GM21723 (cell line): ENCODE measurements around the gene MOSMO.
"Not testable (repeated sequence)": the region's sequence is repeated elsewhere in the genome, so short reads cannot be mapped to it uniquely, and the experiment has no call there.

ENCODE experiments used
- ATAC-seq: cut with Tn5 transposase; IDR thresholded peaks from one replicate; pipeline ENCODE4 v1.9.1; 2021; ENCODE audit warnings: mild to moderate bottlenecking, moderate library complexity; ENCODE audit not compliant: unreplicated experiment

The MOSMO gene

DNA sequence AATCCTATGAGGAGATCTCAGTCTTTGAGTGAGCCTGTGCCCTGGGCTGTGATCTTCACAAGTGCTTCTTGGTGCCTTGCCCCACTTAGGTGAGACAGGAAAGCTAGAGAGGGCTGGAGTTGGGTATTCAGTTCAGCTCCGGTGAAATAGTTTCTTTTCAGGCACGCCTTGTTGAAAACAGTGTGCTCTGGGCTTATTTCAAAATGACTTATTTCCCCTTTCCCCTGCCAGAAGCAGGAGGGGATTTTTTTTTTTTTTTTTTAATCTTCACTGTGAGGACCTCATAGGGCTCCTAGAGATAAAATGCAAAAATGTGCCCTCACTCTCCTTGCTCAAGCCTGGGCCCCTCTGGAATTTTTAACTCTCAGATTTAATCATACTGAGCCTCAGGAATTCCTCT lies 27.2 kb downstream of the MOSMO start:
- ATAC-seq, result no peak

DNA sequence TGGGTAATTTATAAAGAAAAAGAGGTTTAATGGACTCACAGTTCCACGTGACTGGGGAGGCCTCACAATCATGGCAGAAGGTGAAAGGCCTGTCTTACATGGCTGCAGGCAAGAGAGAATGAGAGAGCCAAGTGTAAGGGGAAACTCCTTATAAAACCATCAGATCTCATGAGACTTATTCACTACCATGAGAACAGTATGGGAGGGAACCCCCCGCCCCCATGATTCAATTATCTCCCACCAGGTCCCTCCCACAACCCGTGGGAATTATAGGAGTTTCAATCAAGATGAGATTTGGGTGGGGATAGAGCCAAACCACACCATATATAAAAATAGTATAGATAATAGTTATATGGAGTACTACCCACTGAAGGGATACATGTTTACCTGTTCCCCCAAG lies 36.0 kb downstream of the MOSMO start:
- ATAC-seq, result not testable (repeated sequence)

DNA sequence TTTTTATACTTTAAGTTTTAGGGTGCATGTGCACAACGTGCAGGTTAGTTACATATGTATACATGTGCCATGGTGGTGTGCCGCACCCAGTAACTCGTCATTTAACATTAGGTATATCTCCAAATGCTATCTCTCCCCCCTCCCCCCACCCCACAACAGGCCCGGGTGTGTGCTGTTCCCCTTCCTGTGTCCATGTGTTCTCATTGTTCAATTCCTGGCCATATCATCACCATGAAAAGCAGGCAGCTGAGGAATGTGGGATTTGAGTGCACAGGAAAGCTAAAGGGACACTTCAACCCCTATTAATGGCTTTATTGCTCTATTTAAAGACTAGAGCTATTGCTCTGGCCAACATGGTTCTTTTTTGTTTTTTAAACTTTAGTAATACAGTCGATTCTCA lies 38.0 kb downstream of the MOSMO start:
- ATAC-seq, result not testable (repeated sequence)

DNA sequence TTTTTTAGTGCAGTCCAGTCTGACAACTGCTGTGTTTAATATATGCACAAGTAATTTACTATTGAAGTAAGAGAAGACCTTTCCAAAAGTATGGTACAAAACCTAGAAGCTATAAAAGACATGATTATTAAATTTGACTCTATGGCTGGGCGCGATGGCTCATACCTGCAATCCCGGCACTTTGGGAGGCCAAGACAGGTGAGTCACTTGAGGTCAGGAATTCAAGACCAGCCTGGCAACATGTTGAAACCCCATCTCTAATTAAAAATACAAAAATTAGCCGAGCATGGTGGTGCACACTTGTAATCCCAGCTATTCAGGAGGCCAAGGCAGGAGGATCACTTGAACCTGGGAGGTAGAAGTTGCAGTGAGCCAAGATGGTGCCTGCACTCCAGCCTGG lies 43.1 kb downstream of the MOSMO start:
- ATAC-seq, result no peak

DNA sequence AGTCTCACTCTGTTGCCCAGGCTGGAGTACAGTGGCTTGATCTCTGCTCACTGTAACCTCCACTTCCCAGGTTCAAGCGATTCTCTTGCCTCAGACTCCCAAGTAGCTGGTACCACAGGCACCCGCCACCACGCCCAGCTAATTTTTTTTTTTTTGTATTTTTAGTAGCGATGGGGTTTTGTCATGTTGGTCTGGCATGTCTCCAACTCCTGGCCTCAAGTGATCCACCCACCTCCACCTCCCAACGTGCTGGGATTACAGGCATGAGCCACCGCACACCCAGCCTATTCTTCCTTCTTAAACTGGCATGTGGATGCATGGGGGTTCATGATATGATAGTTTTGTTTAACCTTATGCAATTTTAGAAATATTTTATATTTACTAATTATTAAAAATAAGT lies 45.1 kb downstream of the MOSMO start:
- no peak for ATAC-seq

DNA sequence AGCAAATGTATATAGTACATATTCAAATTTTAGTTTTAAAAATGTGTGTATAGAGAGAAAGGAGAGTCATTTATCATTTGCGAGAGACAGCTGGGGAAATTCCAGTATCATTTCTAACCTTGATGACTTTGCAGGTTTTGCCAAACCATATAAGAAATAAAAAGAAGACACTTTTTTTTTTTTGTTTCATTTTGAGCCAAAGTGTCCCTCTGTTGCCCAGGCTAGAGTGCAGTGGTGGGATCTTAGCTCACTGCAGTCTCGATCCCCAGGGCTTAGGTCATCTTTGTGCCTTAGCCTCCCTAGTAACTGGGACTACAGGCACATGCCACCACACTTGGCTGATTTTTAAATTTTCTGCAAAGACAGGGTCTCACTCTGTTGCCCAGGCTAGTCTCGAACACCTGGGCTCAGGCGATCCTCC lies 46.0 kb downstream of the MOSMO start:
- no peak for ATAC-seq

DNA sequence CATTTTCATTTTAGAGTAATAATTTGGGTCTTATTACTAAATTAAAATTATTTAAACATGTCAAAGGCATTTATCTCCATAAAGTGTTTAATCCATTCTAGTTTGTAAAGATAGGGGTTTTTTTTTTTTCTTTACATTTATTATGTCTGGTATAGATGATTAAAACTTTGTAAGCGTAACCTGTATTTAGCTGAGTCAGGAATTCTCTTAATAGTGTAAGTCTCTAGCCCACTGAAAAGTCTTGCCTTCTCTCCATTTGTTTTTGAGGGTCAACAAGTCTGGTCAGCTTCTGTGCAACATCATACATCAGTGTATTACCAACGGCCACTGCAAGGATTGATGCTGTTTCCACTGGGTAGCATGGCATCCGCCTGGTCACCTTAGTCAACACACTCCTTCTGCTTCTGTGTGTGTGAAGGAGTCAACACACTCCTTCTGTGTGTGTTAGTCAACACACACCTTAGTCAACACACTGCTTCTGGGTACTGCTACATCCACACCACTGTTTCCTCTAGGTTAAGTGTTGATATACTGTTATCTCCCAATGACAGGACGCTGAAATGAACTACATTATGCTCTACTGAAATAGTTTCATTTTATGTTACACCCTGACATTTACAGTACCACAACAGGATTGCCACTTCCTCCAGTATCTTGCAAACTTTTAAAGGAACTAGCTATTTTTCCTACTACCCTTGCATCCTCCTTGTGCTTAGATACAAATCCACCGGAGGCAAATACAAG lies 47.1 kb downstream of the MOSMO start:
- no peak for ATAC-seq

DNA sequence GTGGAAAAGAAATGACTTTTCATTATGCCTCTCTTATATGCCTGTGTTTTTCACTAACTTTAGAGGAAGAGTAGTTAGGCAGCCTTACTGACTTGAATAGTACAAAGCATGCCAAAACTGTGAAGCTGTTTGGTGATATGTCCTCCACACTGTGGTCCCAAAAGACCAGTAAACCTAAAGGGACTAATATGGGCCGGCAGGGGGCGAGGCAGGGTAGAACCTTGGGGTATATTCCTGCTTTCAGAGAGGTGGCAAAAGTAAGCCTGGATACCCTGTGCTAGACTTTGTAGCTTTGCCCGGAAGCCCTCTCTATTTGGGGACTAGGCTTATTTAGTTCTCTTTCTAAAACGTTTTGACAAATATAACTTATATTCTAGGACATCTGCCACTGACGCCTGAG lies 48.0 kb downstream of the MOSMO start:
- ATAC-seq, result no peak

DNA sequence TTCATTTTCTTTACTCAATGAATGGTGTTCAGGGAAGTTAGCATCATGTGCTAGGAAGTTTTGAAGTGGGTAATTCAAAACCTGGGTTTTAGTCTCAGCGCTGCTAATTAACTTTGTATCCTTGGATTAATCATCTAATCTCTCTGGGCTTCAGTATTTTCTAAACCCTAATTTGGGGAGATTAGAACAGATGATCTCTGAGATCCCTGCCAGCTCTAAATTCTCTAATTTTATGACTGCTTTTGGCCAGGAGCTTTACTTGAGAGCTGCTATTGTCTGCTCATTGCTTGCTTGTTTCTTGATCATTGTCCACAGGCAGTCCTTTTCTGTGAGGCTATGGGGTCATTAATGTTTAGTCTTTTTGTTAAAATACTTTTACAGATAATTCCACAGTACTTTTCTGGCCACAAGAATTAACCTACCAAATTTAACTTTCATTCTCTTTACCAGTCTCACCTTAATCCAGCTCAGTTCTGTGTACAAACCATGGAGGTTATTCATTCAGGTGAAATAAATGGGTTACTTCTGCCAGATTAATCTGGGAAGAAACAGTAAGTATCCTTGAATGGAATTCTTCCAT lies 56.1 kb downstream of the MOSMO start:
- no peak for ATAC-seq

DNA sequence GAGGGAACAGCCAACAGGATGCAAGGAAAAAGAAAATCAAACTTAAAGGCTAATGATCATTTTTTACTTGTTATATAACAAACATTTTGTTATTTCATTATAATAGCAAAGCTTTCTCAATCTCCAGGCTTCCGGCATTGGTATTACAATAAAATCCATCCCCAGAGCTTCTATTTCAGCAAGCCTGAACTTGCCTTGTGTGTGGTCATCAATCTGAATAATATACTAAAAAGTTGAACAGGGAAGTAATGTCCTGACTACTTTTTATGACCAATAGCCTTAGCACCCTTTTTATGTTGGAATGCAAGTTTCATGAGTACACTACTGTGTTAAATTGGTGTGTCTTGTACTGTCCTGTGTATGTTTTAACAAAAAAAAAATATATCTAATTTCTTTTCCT lies 57.3 kb downstream of the MOSMO start:
- ATAC-seq, result no peak

DNA sequence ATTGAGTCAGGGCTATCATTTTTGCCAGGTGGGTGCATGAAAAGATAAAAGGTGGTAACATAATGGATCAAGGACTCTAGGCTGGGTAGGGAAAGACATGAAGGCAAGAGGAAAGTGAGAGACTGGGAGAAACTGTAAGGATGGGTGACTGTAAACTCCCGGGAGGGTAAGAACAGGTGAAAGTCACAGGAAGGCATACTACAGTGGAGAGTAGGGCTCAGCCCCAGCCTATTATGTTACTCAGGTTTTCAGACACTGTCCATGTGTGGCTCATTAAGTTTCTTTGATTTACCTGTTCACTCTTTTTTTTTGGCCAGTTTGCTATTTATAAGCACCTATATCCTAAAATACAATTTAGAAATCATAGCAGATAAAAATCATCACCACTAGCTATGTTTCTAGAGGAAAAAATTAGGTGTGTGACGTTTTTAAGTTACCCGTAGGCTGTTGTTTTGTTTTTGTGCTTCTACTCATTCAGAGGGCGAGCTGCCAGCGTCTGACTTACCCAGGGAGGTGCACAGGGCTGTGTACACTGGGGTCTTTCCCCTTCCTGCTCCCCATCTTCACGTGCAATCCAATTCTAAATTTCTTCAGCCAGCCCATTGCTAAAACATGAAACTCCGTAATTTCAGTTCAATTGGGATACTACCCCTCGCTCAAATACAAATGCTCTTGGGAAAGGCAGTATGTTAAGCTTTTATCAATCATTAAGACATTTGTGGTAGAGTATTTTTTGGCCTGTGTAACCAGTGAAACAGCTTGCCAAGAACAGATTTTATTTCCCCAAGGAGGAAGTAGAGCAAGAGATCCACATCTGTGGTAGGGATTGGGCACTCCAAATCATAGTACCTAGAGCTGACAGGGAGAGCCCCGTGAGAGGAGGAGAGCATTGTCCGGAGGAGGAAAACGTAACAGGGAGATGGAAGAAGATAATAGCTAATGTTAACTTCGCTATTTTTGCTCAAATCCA lies 62.7 kb downstream of the MOSMO start:
- no peak for ATAC-seq

DNA sequence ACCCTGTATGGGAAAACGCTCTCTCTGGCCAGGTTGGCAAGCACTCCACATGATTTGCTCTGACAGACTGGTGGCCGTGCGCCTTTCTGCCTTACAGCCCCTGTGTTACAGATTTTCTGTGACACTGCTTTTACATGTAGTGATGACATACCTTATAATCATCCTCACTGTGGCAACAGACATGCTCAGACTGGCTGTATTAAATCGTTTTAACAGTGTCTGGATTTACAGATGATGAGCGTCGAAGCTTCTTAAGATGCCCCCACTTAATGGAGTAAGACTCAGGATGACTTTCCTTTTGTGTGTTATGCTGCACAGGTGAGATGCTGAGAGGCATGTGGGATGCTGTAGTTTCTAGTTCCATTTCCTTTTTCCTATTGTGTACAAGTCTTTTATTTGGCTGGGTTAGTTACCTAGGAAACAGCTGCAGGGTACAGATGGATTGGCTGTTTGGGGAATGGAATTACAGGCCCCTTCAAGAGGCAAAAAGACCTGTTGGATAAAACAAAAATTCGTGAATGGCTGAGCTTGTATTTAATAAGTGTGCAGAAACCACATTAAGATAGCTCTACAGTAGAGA lies 63.5 kb downstream of the MOSMO start:
- ATAC-seq, result no peak

DNA sequence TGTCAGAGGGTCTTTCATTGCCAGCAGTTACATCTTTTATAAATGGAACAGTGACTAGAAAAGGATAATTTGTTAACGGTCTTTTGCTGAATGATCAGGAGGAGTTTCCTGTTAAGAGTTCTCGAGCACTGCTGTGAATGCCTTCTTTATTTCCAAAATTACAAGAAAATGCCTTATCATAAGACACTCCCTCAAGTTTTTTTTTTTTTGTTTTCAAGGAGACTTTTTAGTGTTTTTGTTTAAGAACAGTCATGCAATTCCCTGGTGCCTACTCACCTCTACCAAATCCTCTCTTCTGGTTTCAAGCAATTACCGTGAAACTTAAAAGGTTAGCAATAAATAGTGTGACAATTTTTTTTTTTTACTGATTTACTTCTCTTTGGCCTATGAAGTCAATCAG lies 65.4 kb downstream of the MOSMO start:
- ATAC-seq, result no peak

DNA sequence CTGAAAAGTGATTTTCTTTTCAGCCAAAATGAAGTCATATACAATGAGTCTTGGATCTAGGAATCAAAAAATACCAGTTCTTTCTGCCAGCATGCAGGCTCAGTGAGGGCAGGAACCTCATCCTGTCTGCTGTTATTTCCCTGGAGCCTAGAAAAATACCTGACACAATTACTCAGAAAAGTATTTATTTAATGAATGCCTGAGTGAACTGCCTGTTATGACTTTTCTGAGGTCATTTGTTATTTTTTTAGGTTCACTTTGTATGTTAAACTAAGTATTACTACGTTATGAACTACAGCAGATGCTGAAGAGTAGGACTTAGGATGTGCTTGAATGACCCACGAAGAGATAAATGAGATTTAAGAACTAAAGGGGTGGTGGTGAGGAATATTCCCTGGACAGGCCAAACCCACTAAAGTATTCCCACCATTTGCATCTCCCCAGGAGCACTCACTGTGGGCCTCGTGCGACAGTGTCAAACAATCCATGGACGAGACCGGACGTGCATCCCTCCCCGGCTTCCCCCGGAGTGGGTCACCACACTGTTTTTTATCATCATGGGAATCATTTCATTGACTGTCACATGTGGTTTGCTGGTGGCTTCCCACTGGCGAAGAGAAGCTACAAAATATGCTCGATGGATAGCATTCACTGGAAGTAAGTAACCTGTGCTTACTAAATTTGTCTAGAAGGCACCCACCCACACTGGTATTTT lies 67.3 kb downstream of the MOSMO start:
- ATAC-seq, result no peak

DNA sequence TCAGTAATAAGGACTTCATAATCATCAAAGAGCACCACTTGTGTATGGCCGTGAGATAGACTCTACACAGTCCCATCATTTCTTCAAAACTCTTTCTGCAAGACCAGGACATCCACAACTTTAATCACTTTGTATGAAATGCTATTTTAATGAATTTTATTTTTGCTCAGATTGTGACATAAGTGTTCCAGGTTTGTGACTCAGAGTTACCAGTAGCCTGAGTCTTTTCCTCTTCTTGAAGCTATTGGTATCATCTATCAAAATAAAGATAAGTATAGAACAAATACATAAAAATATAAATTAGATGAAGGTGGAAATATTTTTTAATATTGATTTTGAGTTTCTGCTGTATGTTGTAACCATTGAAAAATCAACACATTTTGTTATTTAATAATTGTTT lies 67.9 kb downstream of the MOSMO start:
- ATAC-seq, result no peak

DNA sequence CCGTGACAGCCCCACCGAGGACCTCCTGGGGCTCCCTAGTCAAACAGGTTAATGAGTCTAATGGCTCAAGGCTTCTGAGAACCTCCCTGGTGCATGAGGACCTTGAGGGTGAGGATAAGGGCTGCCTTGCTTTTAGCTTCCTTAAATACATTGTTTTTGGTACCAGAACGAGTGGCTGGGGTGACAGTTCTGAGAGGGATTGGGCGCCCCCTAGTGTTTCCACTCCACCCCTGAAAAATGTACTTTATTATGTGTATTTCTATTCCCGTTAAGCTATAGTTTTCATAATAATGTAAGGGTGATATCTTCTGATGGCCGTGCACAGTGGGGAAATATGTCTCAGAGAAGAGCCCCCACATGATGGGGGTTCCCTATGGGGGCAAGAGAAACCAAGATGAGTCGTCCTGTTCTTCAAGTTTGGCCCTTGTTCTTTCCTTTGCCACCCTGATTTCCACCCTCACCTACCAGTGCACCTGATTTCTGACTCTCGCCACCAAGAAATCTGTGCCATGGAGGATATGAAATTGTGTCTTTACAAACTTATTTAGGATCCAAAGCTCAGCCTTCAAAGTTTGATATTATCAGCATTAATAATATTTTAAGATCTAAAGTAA lies 69.9 kb downstream of the MOSMO start:
- ATAC-seq, result no peak

DNA sequence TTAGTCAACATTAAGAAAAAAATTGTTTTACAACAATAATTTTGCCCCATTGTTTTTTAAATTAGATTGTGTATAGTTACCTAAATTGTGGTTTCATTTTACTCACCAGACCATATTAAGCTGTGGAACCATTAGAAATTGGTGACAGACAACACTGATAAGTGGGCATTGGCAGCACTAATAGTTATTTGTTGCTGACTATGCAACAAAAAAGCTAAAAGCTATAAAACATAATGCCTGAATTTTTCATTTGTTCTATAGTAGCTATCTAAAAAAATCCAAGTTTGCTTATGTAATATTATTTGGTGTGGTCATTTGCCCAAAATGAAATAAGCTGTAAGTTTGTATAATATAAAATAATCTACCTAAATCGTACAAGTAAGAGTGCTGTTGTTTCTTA lies 70.7 kb downstream of the MOSMO start:
- ATAC-seq, result no peak

DNA sequence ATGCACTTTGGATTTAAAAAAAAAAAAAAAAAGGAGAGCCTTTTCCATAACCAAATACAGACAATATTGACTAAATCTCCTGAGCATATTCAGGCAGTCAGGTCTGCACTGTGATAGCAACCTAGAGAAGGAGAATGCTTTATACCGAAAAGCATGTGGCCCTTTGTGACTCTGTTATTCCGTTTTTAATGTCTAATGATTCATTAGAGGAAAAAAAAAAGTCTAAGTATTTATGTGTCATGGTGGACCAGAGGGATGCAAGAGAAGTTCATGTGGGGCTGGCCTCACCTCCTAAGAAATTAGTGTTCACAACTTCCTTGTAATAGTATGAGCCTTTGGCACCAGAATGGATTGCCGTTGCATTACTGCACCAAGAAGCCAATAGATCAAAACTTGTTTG lies 73.1 kb downstream of the MOSMO start:
- no peak for ATAC-seq

DNA sequence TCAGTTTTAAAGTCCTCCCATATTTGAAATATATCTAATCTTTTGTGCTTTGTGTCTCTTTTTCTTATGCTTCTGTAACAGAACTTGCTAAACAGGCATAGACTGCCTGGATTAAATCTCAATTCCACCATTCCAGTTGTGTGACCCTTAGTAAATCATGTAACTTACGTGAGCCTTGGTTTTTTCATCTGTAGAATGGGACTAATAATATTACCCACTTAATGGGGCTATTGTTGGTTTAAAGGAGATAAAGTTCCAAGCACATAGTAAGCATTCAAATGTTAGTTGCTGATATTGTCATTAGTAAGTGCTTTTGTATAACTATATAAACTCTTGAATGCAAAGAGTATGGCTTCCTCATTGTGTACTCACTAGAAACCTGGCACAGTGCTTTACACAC lies 78.5 kb downstream of the MOSMO start:
- ATAC-seq, result no peak

DNA sequence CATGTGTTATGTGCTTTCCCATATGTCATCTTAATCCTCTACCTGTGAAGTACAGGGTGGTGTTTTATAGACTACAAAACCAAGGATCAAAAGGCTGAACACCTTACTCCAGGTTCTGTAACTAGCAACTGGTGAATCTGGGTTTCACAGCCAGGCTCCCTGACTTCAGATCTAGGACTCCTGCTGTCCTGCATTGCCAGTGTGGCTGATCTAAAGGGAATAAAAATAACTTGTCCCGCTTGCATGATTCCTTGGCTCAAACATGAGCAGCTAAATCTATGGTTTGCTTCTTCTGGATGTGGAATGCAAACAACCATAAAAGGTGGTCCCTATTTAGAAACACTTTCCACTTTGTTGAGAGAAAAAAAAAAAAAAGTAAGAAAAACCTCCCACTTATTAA lies 80.7 kb downstream of the MOSMO start:
- no peak for ATAC-seq
